HL-60 (cell line): ENCODE results near the gene FRRS1.

ENCODE experiments used
- DNase-seq, 2 experiments: peaks; one replicate each; pipeline ENCODE4 v3.0.0-alpha.2; 2010 to 2020; ENCODE audit warnings: low read depth in 1 of 2, low spot score in 1 of 2
- H3K27ac ChIP-seq: fragments of 250-450 bp; sonication (Bioruptor Pico); replicated peaks from 2 replicates; pipeline ENCODE4 v1.5.1; 2020; ENCODE audit warnings: mild to moderate bottlenecking, moderate library complexity
- H3K27me3 ChIP-seq: fragments of 250-450 bp; sonication (Bioruptor Pico); 2 replicates; pipeline ENCODE4 v1.5.1; 2021; ENCODE audit warnings: mild to moderate bottlenecking, moderate library complexity; ENCODE audit not compliant: insufficient read depth, poor library complexity, severe bottlenecking
- H3K4me3 ChIP-seq: replicated peaks from 2 replicates; pipeline ENCODE4 v1.5.1; 2011; ENCODE audit warnings: mild to moderate bottlenecking, control low read depth, low read length; ENCODE audit not compliant: insufficient read depth
- CTCF ChIP-seq: IDR thresholded peaks from one replicate; pipeline ENCODE4 v1.5.1; 2011; ENCODE audit warnings: low read length, control low read depth, inconsistent platforms; ENCODE audit not compliant: insufficient read depth
- GABPA ChIP-seq: IDR thresholded peaks from 2 replicates; pipeline ENCODE4 v1.6.1; 2012; ENCODE audit warnings: low read depth
- POLR2AphosphoS5 ChIP-seq: IDR thresholded peaks from 2 replicates; pipeline ENCODE4 v1.6.1; 2012; ENCODE audit warnings: low read depth
- SPI1 ChIP-seq: IDR thresholded peaks from 2 replicates; pipeline ENCODE4 v1.6.1; 2012; ENCODE audit warnings: low read depth, mild to moderate bottlenecking, borderline replicate concordance
- TF ChIP-seq, protein P1 (sequence below): IDR thresholded peaks from 2 replicates; pipeline ENCODE4 v1.6.1; 2012; ENCODE audit warnings: low read depth; ENCODE audit not compliant: insufficient replicate concordance

Gene FRRS1

DNA sequence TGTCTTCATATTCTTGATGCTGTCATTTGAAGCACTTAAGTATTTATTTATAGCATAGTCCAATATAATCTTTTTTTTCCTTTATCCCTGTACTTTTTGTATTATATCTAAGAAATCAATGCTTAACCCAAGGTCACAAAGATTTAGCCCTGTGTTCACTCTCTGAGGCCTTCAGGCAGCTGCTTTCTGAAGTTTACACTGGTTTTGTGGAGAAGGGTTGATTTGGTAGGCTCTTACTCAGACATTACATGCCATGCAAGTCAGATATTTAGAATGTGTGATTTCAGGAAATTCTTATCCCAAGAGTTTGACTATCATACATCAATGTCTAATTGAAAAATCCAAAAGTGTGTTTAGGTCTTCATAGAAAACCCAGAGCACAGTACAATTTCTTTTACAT, 64.2 kb downstream of the FRRS1 start:
- Histone ChIP-seq H3K27me3 (no peaks in the 10 kb centered on the region), H3K27ac (no peak overlapping the region), H3K4me3 (no peak overlapping the region)
- TF ChIP-seq GABPA (no peak), POLR2AphosphoS5 (no peak), SPI1 (no peak), CTCF (no peak)
- TF ChIP-seq, protein P1, sequence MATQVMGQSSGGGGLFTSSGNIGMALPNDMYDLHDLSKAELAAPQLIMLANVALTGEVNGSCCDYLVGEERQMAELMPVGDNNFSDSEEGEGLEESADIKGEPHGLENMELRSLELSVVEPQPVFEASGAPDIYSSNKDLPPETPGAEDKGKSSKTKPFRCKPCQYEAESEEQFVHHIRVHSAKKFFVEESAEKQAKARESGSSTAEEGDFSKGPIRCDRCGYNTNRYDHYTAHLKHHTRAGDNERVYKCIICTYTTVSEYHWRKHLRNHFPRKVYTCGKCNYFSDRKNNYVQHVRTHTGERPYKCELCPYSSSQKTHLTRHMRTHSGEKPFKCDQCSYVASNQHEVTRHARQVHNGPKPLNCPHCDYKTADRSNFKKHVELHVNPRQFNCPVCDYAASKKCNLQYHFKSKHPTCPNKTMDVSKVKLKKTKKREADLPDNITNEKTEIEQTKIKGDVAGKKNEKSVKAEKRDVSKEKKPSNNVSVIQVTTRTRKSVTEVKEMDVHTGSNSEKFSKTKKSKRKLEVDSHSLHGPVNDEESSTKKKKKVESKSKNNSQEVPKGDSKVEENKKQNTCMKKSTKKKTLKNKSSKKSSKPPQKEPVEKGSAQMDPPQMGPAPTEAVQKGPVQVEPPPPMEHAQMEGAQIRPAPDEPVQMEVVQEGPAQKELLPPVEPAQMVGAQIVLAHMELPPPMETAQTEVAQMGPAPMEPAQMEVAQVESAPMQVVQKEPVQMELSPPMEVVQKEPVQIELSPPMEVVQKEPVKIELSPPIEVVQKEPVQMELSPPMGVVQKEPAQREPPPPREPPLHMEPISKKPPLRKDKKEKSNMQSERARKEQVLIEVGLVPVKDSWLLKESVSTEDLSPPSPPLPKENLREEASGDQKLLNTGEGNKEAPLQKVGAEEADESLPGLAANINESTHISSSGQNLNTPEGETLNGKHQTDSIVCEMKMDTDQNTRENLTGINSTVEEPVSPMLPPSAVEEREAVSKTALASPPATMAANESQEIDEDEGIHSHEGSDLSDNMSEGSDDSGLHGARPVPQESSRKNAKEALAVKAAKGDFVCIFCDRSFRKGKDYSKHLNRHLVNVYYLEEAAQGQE = no peak
- no peak for DNase-seq

- no peak overlapping the region for H3K4me3 ChIP-seq
- H3K27me3 ChIP-seq = no peaks in the 10 kb centered on the region
- TF ChIP-seq GABPA (no peak), POLR2AphosphoS5 (no peak), SPI1 (no peak), CTCF (no peak)
- TF ChIP-seq, protein P1 = no peak
- H3K27ac ChIP-seq = no peak overlapping the region
- DNase-seq = no peak
These were observed 66.4 kb downstream of the FRRS1 start for GRCh38 chr1:99700020-99700419.

DNA sequence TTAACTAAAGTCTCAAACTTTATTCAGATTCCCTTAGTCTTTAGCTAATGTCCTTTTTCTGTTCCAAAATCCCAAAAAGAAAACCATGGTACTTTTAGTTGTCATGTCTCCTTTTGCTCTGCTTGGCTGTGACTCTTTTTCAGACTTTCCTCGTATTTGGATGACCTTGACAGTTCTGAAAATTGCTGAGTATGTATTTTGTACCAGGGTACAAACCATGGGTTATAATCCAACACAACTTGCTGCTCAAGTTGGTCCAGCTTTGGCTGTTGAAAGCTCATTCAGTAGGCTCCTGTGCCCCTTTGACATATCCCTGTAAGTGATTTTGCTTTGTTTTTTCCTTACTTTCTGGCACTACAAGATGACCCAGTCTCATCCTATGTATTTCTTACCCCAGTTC, 68.9 kb downstream of the FRRS1 start:
- H3K27ac ChIP-seq = no peak overlapping the region
- DNase-seq = no peak
- TF ChIP-seq POLR2AphosphoS5 (no peak), CTCF (no peak), GABPA (no peak), SPI1 (no peak)
- TF ChIP-seq, protein P1 = no peak
- no peaks in the 10 kb centered on the region for H3K27me3 ChIP-seq
- no peak overlapping the region for H3K4me3 ChIP-seq
